ENCODE measurements around the gene KRT4. TPM values are rescaled to one million over a fixed set of nuclear protein-coding genes. Genes with fewer than 3 reads are reported as not detected.

Gene KRT4
- total RNA-seq, 1 donor, result not detected

DNA sequence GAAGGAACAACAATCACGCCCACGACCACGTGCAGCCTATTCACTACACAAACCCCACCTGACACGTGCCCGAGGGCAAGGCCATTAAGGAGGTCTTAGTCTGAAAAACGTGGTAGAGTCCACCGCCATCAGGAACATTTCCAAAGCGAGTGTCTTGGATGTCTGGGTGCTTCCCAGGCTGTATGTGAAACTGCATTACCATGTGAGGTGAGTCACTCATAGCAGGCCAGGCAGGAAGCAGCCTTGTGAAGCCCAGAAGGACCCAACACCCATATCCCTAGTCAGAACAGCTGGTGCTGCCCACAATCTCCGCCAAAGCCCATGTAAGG, 23.5 kb upstream of the KRT4 start:
- no peak for DNase-seq (ENCODE audit: low read depth in 2 of 3, low spot score in 2 of 3)

DNA sequence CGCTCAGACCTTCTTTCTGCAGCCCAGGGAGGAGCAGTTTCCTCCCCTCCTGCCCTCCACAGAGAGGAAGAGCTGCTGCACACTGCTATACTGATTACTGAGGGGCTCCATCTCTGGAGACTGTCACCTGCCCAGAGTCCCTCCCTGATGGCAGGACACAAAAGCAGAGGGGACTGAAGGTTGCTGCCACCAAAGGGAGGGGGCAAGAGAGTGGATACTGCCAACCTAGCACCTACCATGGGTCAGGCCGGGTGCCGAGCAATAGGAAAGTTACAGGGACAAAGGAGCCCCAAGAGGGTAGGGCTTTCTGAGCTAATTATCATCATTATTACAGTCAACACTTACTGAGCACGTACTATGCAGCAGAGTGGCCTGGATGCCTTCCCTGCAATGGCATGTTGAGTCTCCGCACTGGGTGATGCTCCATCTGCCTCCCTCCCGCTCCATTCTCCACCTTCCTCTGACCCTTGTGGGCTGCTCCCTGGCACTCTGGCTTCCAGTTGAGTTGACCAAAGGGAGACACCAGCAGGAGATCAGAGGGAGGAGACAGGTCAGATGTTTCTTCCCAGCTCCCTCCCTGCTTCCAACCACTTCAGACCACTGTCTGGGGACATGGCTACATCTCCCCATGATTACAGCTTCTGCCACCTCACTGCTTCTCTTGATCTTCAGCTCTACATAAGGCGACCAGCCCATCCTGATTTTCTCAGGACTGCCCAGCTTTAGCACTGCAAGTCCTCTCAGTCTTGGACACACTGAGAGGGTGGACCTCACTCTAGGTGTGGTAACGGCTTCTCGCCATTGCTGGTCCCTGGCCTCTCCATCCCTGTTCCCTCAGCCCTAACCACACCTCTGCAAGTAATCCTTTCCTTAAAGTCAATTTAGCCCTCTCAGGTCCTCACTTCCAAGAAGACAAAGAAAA, 22.8 kb upstream of the KRT4 start:
- no peak for DNase-seq (ENCODE audit: low read depth in 2 of 3, low spot score in 2 of 3)

DNA sequence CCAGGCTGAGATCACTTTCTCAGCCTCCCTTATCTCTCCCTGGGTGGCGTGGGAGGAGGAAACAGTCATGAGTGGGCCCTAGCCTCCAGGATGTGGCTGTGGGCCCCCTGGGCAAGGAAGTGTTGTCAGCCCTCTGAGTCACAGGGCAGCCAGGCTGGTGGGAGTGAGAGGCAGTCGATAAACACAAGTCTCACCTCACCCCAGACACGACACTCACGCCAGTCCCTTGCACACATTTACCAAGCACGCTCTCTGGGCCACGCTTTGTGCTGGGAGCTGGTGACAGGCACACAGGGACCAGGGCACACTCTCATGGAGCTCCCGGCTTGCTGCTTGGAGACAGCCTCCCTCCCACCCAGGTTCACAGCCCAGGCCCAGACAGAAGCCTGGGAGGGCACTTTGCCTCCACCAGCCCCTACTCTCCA, 22.1 kb upstream of the KRT4 start:
- DNase-seq (ENCODE audit: low read depth in 2 of 3, low spot score in 2 of 3), result peak in 2 of 3 donors; percentile 21 to 29

DNA sequence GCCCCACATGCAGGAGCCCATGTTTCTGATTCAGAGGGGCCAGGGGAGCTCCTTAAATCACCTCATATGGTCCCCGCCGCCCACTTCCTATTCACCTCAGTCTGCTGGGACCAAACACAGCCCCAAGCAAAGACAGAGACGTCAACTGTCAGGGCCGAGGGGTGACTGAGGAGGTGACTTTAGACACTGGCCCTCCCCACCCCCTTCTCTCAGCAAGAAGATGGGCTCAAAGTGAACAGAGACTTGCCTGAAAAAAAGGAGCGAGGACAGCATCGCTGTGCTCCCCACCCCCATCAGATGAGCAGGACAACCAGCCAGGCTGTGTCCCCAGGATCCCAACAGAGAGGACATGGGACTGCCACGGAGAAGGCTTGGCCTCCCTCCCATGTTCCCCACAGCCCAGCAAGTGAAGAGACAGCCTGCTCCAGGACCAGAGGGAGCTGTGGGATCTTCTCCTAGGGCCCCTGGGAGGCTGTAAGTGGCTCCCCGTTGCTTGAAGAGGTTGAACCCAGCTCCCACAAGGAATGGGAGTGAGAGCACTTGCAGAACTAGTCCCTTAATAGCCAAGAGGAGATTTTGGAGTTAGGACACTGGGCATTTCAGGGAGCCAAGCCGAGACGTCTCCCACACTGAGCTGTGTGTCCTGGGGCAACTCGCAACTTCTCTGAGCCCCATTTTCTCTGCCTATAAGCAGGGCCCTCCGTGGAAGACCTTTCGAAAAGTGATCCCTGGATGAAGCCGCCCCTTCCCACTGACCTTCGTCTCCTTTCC, 21.5 kb upstream of the KRT4 start:
- no peak for DNase-seq (ENCODE audit: low read depth in 2 of 3, low spot score in 2 of 3)

DNA sequence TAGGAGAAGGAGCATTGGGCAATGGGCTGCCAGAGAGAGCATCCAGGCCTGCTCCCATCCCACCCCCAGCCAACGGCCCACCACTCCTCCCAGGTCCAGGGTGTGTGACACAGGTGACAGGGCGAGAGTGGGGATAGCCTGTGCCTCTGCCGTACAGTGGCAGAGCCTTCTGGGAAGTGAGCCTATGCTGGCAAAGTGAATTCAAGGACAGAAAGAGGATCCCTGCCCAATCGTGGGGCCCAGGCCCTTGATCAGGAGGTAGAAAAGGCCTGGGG, 20.7 kb upstream of the KRT4 start:
- no peak for DNase-seq (ENCODE audit: low read depth in 2 of 3, low spot score in 2 of 3)

DNA sequence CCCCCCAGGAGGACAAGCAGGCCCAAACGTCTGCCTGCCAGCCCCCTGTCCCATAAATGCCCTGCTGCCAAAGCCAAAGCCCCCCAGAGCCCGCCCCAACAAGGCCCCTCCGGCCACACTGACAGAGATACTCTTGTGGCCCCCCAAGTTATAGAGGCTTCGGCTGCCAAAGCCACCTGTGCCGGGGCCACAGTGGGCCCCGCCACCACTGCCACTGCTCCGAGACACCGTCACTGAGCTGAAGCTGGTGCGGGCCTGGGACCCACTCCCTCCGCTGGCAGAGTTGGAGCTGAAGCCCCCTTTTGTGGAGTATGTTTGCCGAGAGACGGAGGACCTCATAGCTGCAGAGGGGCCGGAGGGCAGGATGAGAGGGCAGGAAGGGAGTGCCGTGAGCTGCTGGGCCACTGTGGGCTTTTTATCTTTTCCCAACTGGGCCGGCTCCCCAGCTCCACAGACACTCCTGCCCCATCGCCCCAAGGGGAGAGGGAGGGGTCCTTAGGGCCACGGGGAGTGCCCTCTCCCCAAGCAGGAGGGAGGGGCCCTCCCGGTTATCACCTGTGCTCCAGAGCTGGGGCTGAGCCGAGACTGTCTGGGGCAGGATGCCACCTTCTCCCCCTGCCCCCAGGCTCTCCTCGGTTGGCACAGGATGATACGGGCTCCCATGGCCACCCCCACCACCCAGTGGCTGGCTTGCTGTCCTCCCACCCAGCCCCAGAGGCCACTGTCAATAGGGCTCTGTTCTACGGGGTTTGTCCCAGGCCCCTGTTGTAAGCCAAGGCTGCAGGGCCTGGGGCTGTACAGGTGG, 20.2 kb upstream of the KRT4 start, which contains the start of gene KRT79:
Gene KRT79, minus strand, starts transcription at position 390 of the 805 bp plus-strand sequence. Its CDS starts 51 bp downstream, at position 339.
- DNase-seq (ENCODE audit: low read depth in 2 of 3, low spot score in 2 of 3), result no peak

DNA sequence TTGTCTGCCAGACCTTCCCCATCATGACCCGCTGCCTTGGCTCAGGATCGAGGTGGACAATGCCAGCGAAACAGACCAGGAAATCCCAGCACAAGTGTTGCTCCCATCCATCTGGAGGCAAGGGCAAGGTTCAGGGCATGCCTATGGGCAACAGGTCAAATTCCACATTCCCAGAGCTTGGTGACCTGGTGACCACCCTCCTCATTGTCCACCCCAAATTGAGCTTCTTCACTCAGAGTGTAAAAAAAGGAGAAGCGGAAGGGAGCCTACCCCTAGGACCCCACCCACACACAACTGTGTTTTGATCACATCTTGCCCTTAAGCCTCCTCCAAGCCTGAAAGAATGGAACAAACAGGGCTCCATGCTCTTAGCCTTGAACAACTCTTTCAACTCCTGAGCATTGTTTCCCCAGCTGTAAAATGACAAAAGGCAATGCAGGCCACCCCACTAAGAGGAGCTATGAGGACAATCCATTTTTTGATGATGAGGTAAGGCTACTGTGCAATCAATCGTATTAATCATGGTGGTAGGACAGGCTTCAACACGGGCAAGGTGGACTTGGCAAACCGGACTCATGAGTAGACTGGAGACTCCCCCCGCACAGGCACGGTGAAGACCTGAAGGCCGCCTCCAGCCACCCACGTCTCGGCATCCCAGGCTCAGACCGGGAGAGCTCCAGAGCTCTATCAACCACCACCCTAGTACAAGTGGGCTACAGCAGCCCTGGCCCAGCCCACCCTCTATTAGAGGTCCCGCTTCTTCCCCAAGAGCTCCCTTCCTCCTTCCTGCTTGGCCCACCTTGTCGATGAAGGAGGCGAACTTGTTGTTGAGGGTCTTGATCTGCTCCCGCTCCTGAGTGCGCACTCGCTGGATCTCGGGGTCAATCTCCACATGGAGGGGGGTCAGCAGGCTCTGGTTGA, 19.3 kb upstream of the KRT4 start:
- no peak for DNase-seq (ENCODE audit: low read depth in 2 of 3, low spot score in 2 of 3)

DNA sequence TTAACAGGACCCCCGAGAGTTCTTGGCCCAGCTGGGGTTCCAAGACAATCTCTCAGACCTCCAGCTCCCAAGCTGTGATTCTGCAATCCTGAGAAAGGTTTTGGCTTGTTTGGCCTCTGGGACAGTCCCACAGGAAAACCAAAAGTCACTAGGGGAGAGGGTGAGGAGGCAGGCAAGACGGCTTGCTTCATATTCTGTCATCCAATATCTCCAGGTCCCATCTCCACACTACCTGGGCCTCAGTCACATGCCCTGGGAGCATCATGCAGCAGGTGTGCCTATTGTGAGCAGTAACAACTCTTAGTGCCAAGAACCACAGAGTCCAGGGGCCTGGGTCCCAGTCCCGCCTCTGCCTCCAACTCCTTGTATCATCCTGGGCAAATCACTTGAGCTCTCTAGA, 18.5 kb upstream of the KRT4 start:
- no peak for DNase-seq (ENCODE audit: low read depth in 2 of 3, low spot score in 2 of 3)

DNA sequence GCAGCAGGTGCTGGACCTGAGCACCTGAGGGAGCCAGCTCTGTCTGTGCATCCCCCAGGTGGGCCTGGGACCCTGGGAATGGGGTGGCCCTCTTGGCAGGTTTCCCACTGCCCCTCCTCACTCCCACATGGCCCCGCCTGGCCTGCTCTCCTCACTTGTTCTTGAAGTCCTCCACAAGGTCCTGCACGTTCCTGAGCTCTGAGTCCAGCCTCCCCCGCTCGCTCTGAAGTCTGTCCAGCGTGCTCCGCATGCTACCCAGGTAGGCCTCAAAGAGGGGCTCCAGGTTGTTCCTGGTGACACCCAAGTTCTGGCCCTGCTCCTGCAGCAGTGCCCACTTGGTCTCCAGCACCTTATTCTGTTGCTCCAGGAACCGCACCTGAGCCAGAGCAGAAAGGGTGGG, 17.3 kb upstream of the KRT4 start:
- no peak for DNase-seq (ENCODE audit: low read depth in 2 of 3, low spot score in 2 of 3)

DNA sequence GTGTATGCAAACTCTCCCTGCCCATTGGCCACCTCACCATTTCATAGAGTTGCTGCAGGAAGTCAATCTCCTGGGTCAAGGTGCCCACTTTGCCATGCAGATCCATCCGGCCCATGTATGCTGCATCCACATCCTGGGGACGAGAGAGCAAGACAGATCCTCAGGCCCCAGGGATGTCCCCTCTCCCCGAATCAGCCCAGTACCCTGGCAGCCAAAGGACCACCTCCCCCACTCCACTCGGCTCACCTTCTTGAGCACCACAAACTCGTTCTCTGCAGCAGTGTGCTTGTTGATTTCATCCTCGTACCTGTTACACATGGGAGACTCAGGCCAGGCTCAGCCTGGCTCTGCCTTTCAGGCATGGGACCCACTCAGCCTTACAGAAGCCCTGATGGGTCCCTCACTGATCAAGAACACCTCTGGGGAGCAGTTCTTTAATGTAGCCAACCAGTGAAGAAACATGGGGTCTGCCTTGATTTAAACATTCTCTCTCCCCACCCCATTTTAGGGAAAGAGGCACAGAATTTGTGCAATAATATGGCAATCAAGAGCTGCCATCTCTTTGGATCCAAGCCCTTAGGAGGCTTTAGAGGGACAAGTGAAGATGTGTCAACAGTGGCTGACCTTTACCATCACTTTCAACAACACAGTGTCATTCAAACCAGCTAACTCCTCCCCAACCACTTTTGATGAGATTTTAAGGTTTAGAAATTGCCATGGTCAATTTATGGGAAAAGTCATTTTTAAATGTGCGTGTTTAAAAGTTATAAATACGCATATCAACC, 16.3 kb upstream of the KRT4 start:
- no peak for DNase-seq (ENCODE audit: low read depth in 2 of 3, low spot score in 2 of 3)

DNA sequence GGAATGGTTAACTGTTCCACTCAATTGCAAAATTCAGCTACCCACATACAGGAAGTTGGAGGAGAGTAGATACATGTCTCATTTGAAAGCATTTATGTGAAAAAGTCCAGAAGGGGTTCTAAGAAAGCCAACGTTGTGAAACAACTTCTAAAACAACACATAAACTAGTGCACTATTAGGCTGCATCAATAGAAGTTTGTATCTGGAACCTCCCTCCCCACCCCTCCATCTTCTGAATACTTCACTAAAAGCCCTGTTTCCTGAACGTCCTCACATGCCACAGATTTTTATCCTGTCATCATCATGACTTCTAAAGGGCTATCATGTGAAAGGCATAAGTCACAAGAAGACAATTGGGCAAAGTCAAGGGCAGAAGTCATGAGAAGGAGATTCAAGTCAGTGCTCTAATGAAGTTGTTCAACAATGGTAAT, 14.7 kb upstream of the KRT4 start:
- no peak for DNase-seq (ENCODE audit: low read depth in 2 of 3, low spot score in 2 of 3)

DNA sequence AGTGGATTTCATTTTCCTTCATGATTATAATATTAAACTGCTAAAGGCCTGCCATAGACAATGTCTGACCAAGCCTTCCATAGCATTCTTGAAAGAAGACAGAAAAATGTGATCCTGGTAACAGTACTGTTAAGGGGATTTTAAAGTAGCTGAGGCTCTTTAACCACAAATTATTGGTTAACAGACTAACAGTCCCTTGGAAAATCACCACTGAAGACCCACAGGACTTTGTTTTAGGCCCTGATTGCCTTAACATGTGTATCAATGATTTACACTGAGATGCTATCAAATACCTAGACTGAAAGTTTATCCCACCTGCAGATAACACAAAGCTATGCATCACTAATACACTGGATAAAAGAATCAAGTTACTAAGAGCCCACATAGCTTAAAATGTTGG, 14.2 kb upstream of the KRT4 start:
- no peak for DNase-seq (ENCODE audit: low read depth in 2 of 3, low spot score in 2 of 3)

DNA sequence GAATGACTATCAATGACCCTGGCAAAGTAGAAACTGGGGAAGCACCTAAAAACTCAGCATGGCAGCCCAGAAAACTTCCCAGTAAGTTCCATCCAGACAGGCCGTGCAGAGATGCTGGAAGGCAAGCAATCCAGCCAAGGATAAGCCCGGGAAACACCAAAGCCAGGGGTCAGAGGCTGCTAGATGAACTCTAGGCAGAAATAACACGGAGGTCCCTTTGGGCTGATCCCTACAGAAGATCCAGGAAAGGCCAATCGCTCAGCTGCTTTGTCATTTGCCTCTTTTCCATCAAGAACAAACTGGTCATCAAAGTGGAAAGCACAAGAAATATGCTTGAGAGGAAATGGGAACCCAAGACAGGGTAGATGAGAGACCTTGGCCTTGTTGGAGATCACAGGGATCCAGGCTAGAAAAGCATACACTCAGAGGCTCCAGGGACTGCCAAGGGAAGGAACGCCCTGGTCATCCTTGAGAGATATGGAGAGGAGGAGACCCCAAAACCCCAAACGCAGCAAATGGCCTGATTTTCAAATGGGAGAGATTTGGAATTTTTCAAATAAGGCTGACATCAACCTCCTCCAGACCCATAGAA, 13.7 kb upstream of the KRT4 start:
- DNase-seq (ENCODE audit: low read depth in 2 of 3, low spot score in 2 of 3), result no peak

DNA sequence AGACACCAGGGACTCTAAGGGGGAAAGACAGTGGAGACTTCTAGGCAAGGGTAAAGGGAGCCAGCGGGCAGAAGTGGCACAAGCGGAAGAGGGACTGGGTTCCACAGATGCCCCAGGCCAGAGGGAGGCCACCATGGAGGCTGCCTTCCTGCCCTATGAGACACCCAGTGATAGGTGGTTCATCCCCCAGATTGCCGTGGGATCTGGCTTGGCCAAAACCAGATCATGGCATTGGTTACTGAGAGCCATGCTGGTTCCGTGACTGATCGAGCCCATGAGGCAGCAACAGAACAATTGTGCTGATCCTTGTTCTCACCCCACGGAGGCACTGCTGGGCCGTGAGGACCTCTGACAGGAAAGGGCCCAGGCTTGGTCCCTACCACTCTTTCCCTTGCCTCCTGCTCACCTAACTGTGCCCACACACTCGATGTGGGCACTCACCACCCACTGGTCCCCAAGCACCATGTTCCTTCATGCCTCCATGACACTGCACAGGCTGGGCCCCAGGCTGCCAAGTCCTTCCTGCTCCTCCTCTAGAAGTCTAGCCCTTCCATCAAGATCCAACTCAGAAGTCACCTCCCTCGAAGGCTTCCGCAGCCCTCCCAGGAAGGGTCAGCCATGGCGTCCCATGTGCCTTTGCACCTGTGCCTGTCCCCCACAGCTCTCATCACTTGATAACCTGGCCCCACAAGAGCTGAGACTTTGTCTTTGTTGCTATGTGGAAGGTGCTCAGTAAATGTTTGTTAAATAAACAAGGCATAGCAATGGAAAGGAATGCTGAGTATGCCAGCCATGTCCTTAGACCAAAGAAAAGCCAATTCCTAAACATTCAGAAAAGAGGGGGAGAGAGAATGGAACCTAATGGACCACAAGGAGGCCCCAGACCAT, 12.9 kb upstream of the KRT4 start:
- no peak for DNase-seq (ENCODE audit: low read depth in 2 of 3, low spot score in 2 of 3)

DNA sequence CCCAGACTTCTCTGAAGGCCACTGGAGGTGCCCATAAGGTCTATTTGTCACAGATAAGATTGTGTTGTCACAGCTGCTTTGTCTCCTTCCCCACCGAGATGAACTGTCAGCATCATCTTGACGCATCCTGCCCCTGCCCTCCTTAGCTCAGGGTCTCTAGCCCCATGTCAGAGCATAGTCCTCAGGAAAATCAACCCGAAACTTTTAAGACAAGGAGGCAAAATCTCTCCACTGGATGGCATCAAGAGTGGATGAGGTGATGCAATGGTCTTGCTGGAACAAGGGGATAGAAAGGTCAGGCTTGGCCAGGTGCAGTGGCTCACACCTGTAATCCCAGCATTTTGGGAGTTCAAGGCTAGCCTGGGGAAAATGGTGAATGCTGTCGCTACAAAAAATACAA, 12.0 kb upstream of the KRT4 start:
- no peak for DNase-seq (ENCODE audit: low read depth in 2 of 3, low spot score in 2 of 3)

DNA sequence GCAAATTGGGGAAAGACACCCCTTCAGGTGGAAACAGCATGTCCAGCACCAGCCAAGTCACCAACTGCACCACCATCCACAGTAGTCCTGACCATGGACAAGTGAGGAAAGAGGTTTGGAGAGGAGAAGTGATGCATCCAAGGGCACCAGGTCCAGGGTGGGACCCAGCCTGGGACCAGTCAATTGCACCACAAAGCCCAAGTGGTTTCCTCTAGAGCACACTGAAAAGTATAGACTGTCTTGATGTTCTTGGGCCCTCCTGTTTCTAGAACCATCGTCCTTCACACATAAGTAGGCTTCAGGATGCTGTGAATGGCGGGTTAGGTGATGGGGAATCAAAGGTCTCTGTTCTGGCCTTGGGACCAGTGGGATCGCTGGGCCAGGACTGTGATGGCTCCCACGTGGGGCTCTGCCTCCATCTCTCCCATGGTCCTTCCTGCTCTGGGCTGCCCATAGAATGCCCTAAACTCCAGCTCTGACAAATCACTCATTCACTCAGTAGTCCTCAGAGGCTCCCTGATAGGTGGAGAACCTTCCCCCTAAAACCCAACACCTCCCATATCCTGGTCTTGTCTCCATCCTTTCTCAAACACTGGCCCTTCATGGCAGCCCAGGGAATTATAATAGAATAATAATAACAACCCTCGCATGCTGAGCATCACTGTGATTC, 11.0 kb upstream of the KRT4 start:
- DNase-seq (ENCODE audit: low read depth in 2 of 3, low spot score in 2 of 3), result no peak

DNA sequence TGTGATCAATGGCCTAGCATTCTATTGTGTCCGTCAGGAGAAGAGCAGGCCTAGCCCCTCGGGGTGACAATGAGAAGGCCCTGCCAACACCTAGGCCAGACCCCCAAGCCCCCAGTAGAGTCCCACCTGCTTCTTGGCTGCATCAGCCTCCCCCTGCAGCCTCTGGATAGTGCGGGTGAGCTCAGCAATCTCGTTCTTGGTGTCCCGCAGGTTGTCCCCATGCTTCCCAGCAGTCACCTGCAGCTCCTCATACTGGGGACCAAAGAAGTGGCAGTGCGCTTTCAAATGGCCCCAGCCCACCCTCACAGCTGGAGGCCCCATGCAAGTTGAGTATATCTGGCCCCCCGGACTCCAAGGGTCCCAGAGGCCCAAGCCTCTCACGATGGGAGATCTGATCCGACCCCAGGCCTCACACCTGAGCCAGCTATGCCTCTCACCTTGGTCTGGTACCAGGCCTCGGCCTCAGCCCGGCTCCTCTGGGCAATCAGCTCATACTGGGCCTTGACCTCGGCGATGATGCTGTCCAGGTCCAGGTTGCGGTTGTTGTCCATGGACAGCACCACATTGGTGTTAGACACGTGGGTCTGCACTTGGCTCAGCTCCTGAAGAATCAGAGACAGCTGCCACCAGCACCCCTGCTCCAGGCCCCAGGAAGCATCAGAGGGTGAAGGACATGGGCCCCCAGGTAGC, 10.0 kb upstream of the KRT4 start:
- DNase-seq (ENCODE audit: low read depth in 2 of 3, low spot score in 2 of 3), result no peak
